T-helper 9 cell (primary cell): ENCODE results near the gene P3H3.
"Not testable (repeated sequence)": the region's sequence is repeated elsewhere in the genome, so short reads cannot be mapped to it uniquely, and the experiment has no call there.

Source experiments
- DNase-seq: peaks from one replicate; pipeline ENCODE4 v3.0.0-alpha.2; 2020

The P3H3 gene

GRCh38 chr12:6845395-6845794, 17.2 kb downstream of the P3H3 start:
- no peak for DNase-seq

- no peak for DNase-seq
Observed at GRCh38 chr12:6846316-6846869, 18.2 kb downstream of the P3H3 start.

GRCh38 chr12:6847676-6848075, 19.5 kb downstream of the P3H3 start:
- DNase-seq: no peak

- DNase-seq: no peak
Observed at GRCh38 chr12:6849427-6849826, 21.2 kb downstream of the P3H3 start.

- DNase-seq: no peak
Observed at GRCh38 chr12:6849976-6850560, 21.9 kb downstream of the P3H3 start.

- DNase-seq: no peak
Observed at GRCh38 chr12:6850796-6851152, 22.6 kb downstream of the P3H3 start.

GRCh38 chr12:6851153-6851920, 23.1 kb downstream of the P3H3 start, which contains the start of gene CDCA3:
Gene CDCA3 (minus strand): TSS chr12:6851286. CDS start chr12:6850952, 334 bp downstream.
- peak; percentile 86 for DNase-seq

GRCh38 chr12:6851921-6852650, 23.9 kb downstream of the P3H3 start, which contains the start of gene USP5:
Gene USP5 (plus strand): TSS chr12:6852150. CDS start chr12:6852180, 30 bp downstream.
- peak; percentile 94 for DNase-seq

- DNase-seq: peak; percentile 39
Observed at GRCh38 chr12:6852651-6853354, 24.6 kb downstream of the P3H3 start.

GRCh38 chr12:6853626-6854025, 25.4 kb downstream of the P3H3 start:
- no peak for DNase-seq

- DNase-seq: no peak
Observed at GRCh38 chr12:6854036-6854435, 25.8 kb downstream of the P3H3 start.

- DNase-seq: no peak
Observed at GRCh38 chr12:6855322-6855721, 27.1 kb downstream of the P3H3 start.

- DNase-seq: no peak
Observed at GRCh38 chr12:6858799-6859198, 30.6 kb downstream of the P3H3 start.

- no peak for DNase-seq
Observed at GRCh38 chr12:6860116-6860515, 31.9 kb downstream of the P3H3 start.

GRCh38 chr12:6860942-6861341, 32.7 kb downstream of the P3H3 start:
- no peak for DNase-seq

GRCh38 chr12:6861391-6861790, 33.2 kb downstream of the P3H3 start:
- no peak for DNase-seq

GRCh38 chr12:6863033-6863432, 34.8 kb downstream of the P3H3 start:
- no peak for DNase-seq

GRCh38 chr12:6863586-6864321, 35.5 kb downstream of the P3H3 start:
- DNase-seq: no peak

GRCh38 chr12:6865307-6865706, 37.1 kb downstream of the P3H3 start:
- DNase-seq: not testable (repeated sequence)

- no peak for DNase-seq
Observed at GRCh38 chr12:6866163-6866919, 38.1 kb downstream of the P3H3 start.

- DNase-seq: no peak
Observed at GRCh38 chr12:6866920-6867412, 38.8 kb downstream of the P3H3 start.
